B cell (primary cell): ENCODE measurements around the gene PCGF3. TPM values are rescaled to one million over a fixed set of nuclear protein-coding genes. Genes with fewer than 3 reads are reported as not detected.

Source experiments
- ATAC-seq: fragments of 200-7000 bp; cut with Tn5 transposase; one replicate; pipeline ENCODE4 v1.10.0; 2021; ENCODE audit warnings: low read depth, mild to moderate bottlenecking, moderate number of reproducible peaks, moderate library complexity
- CTCF ChIA-PET: fragments of 350-600 bp; sonication (Branson Sonifier 250); formaldehyde crosslinking; loops from one replicate; lab custom pipeline; 2021; ENCODE audit warnings: antibody characterized with exemption, inconsistent platforms; lab: Charles Lee
- POLR2A ChIA-PET: fragments of 350-600 bp; sonication (Branson Sonifier 250); formaldehyde crosslinking; loops from one replicate; lab custom pipeline; 2021; ENCODE audit warnings: antibody characterized with exemption; lab: Charles Lee
- DNase-seq: peaks from one replicate; pipeline ENCODE4 v3.0.0; 2013
- H2AFZ ChIP-seq: 2 replicates; pipeline ENCODE4 v1.6.1; 2012; ENCODE audit warnings: mild to moderate bottlenecking, low read depth, low read length; ENCODE audit not compliant: insufficient read depth, poor library complexity, severe bottlenecking
- H3K27ac ChIP-seq, 2 donors: 1 replicate in 1 of 2; 2 replicates in 1 of 2; pipeline ENCODE4 v1.5.1; 2012 to 2013; ENCODE audit warnings: low read length in 2 of 2, mild to moderate bottlenecking in 2 of 2, moderate library complexity in 1 of 2
- H3K27me3 ChIP-seq, 4 experiments: fragments of 200-600 bp in 1 of 4; sonication (generic) in 1 of 4; replicated peaks in 1 of 4; 1 replicate in 2 of 4; 2 replicates in 2 of 4; pipeline versions ENCODE4 v1.6.1 to v1.7.0; 2013 to 2016; ENCODE audit warnings: low read length in 3 of 4, mild to moderate bottlenecking in 2 of 4, mixed read lengths in 1 of 4, moderate library complexity in 1 of 4; ENCODE audit not compliant: insufficient read depth in 4 of 4, control insufficient read depth in 3 of 4; ENCODE audit errors: control extremely low read depth in 1 of 4
- H3K36me3 ChIP-seq, 2 experiments: replicated peaks in 1 of 2; 1 replicate in 1 of 2; 2 replicates in 1 of 2; pipeline versions ENCODE4 v1.6.1 to v1.7.1; 2013; ENCODE audit warnings: low read length in 1 of 2; ENCODE audit not compliant: insufficient read depth in 2 of 2, control insufficient read depth in 1 of 2; ENCODE audit errors: control extremely low read depth in 1 of 2, extremely low read depth in 1 of 2
- H3K4me1 ChIP-seq, 2 donors: fragments of 200-600 bp in 1 of 2; sonication (generic) in 1 of 2; 1 replicate in 1 of 2; 2 replicates in 1 of 2; pipeline versions ENCODE4 v1.5.1 to v1.6.1; 2013 to 2017; ENCODE audit warnings: low read length in 2 of 2; ENCODE audit not compliant: control insufficient read depth in 2 of 2, insufficient read depth in 2 of 2
- H3K4me2 ChIP-seq: replicated peaks from 2 replicates; pipeline ENCODE3; 2012; ENCODE audit warnings: mild to moderate bottlenecking, low read depth, low read length; ENCODE audit not compliant: poor library complexity, severe bottlenecking
- H3K4me3 ChIP-seq, 5 experiments: fragments of 200-600 bp in 1 of 5; sonication (generic) in 1 of 5; 1 replicate in 3 of 5; 2 replicates in 2 of 5; pipeline versions ENCODE4 v1.5.1 to v1.7.0; 2011 to 2016; ENCODE audit warnings: low read length in 4 of 5, mild to moderate bottlenecking in 4 of 5, low read depth in 2 of 5, control low read depth in 1 of 5, moderate library complexity in 1 of 5; ENCODE audit not compliant: insufficient read depth in 1 of 5; ENCODE audit errors: control extremely low read depth in 1 of 5, extremely low read depth in 1 of 5
- H3K79me2 ChIP-seq: fragments of 200-600 bp; sonication (generic); one replicate; pipeline ENCODE4 v1.6.0; 2016; ENCODE audit warnings: low read length; ENCODE audit not compliant: control insufficient read depth, insufficient read depth
- H3K9ac ChIP-seq: fragments of 200-600 bp; sonication (generic); 2 replicates; pipeline ENCODE4 v1.6.1; 2017; ENCODE audit warnings: mild to moderate bottlenecking, low read length, moderate library complexity
- H3K9me3 ChIP-seq, 3 donors: one replicate each; pipeline versions ENCODE4 v1.6.1 to v1.7.1; 2013; ENCODE audit warnings: low read length in 2 of 3; ENCODE audit not compliant: control insufficient read depth in 2 of 3, insufficient read depth in 1 of 3; ENCODE audit errors: control extremely low read depth in 1 of 3
- H4K20me1 ChIP-seq: 2 replicates; pipeline ENCODE4 v1.6.0; 2012; ENCODE audit warnings: mild to moderate bottlenecking, low read length; ENCODE audit not compliant: insufficient read depth, control insufficient read depth, poor library complexity, severe bottlenecking
- H3K27ac Mint-ChIP-seq: one replicate; pipeline ENCODE4 v1.8.0; 2021; ENCODE audit warnings: mixed read lengths
- H3K27me3 Mint-ChIP-seq: one replicate; pipeline ENCODE4 v1.8.0; 2021; ENCODE audit warnings: mixed read lengths
- H3K4me1 Mint-ChIP-seq: one replicate; pipeline ENCODE4 v1.8.0; 2021; ENCODE audit warnings: mixed read lengths
- H3K4me3 Mint-ChIP-seq: one replicate; pipeline ENCODE4 v1.8.0; 2021; ENCODE audit warnings: mixed read lengths
- H3K9me3 Mint-ChIP-seq: one replicate; pipeline ENCODE4 v1.8.0; 2022; ENCODE audit warnings: mixed read lengths; ENCODE audit not compliant: insufficient read depth
- EZH2 ChIP-seq: IDR thresholded peaks from 2 replicates; pipeline ENCODE4 v1.6.1; 2012; ENCODE audit warnings: borderline replicate concordance, low read depth, mild to moderate bottlenecking, moderate library complexity, low read length; ENCODE audit not compliant: insufficient read depth, poor library complexity, severe bottlenecking
- WGBS: methylation state at CpG from one replicate; pipeline ENCODE4 v1.1.5; 2013; ENCODE audit warnings: missing lambda C conversion rate; ENCODE audit not compliant: insufficient coverage; 5-methylcytosine and 5-hydroxymethylcytosine counted together
- intact Hi-C: fragments of 100-400 bp; cut with micrococcal nuclease; formaldehyde crosslinking; loops from one replicate; pipeline ENCODE4 v1.10.0; 2022
- polyA plus RNA-seq: library from polyadenylated mRNA; depleted of rRNA; stranded (reverse); fragments of >200 nt; gene quantifications from 2 replicates; pipeline ENCODE4 v1.2.3, GENCODE V29; 2012
- total RNA-seq, 2 donors: library from RNA; stranded (reverse); fragments of 120-200 nt in 1 of 2; gene quantifications; 1 replicate in 1 of 2; 2 replicates in 1 of 2; pipeline versions ENCODE4 v1.2.3 to v1.2.4, GENCODE V29; 2013 to 2022
- TF ChIP-seq, protein P1 (sequence below): fragments of 200-600 bp; IDR thresholded peaks from one replicate; pipeline ENCODE4 v1.8.0; 2022; ENCODE audit warnings: antibody characterized with exemption, mild to moderate bottlenecking

Gene PCGF3
- total and polyA plus RNA-seq, 2 donors (not counting 1 experiment from before 2014, with no cell fraction given) = 65.7 to 90.3 TPM

GRCh38 chr4:761739-762138, 56.1 kb downstream of the PCGF3 start:
- H3K9me3 ChIP-seq = peaks cover 0 to 5% (median 0%) of the 10 kb centered on the region in 3 donors
- no peak overlapping the region for H3K4me3 ChIP-seq
- peaks cover 22% of the 10 kb centered on the region for H3K79me2 ChIP-seq
- H3K36me3 ChIP-seq = peaks cover 0 to 47% of the 10 kb centered on the region in 2 experiments
- ATAC-seq = no peak
- peaks cover 73% of the 10 kb centered on the region for H4K20me1 ChIP-seq
- no peak overlapping the region for H3K27ac Mint-ChIP-seq
- no peak overlapping the region for H2AFZ ChIP-seq
- no peaks in the 10 kb centered on the region for H3K9me3 Mint-ChIP-seq
- no peak overlapping the region for H3K4me3 Mint-ChIP-seq
- CTCF ChIA-PET = no interaction called here
- no peak overlapping the region for H3K4me2 ChIP-seq
- 99% methylated on average over 14 of the region's 14 CpGs for WGBS
- H3K4me1 Mint-ChIP-seq = peaks cover 5% of the 10 kb centered on the region
- no peak for DNase-seq
- H3K9ac ChIP-seq = no peak overlapping the region
- intact Hi-C loops = no loop called here
- TF ChIP-seq EZH2 = no peak
- TF ChIP-seq, protein P1, sequence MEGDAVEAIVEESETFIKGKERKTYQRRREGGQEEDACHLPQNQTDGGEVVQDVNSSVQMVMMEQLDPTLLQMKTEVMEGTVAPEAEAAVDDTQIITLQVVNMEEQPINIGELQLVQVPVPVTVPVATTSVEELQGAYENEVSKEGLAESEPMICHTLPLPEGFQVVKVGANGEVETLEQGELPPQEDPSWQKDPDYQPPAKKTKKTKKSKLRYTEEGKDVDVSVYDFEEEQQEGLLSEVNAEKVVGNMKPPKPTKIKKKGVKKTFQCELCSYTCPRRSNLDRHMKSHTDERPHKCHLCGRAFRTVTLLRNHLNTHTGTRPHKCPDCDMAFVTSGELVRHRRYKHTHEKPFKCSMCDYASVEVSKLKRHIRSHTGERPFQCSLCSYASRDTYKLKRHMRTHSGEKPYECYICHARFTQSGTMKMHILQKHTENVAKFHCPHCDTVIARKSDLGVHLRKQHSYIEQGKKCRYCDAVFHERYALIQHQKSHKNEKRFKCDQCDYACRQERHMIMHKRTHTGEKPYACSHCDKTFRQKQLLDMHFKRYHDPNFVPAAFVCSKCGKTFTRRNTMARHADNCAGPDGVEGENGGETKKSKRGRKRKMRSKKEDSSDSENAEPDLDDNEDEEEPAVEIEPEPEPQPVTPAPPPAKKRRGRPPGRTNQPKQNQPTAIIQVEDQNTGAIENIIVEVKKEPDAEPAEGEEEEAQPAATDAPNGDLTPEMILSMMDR = no peak
- H3K27me3 Mint-ChIP-seq = no peaks in the 10 kb centered on the region
- POLR2A ChIA-PET = no interaction called here
- no peak overlapping the region for H3K27ac ChIP-seq
- H3K4me1 ChIP-seq = no peaks in the 10 kb centered on the region
- H3K27me3 ChIP-seq = no peaks in the 10 kb centered on the region

- no peak overlapping the region for H2AFZ ChIP-seq
- intact Hi-C loops = no loop called here
- H3K36me3 ChIP-seq = peaks cover 0 to 52% of the 10 kb centered on the region in 2 experiments
- peaks cover 26% of the 10 kb centered on the region for H3K79me2 ChIP-seq
- peaks cover 5% of the 10 kb centered on the region for H3K4me1 Mint-ChIP-seq
- ATAC-seq (no peak), DNase-seq (no peak)
- H3K4me3 Mint-ChIP-seq = no peak overlapping the region
- H3K4me3 ChIP-seq = no peak overlapping the region
- no peak overlapping the region for H3K27ac ChIP-seq
- H3K9me3 Mint-ChIP-seq = no peaks in the 10 kb centered on the region
- no peak overlapping the region for H3K27ac Mint-ChIP-seq
- POLR2A ChIA-PET = no interaction called here
- H4K20me1 ChIP-seq = peaks cover 81% of the 10 kb centered on the region
- no peaks in the 10 kb centered on the region for H3K27me3 Mint-ChIP-seq
- H3K4me1 ChIP-seq = no peaks in the 10 kb centered on the region
- H3K4me2 ChIP-seq = no peak overlapping the region
- 97% methylated on average over 22 of the region's 24 CpGs for WGBS
- TF ChIP-seq, protein P1 = no peak
- TF ChIP-seq EZH2 = no peak
- H3K9me3 ChIP-seq = peaks cover 0 to 5% (median 0%) of the 10 kb centered on the region in 3 donors
- CTCF ChIA-PET = interaction anchor here (1.4 kb wide), 1 partner anchor 225 kb away, joined by 3 read pairs; the partner anchor contains the start of gene IDUA
- H3K9ac ChIP-seq = no peak overlapping the region
- H3K27me3 ChIP-seq = no peaks in the 10 kb centered on the region
Observed at GRCh38 chr4:762211-763190, 56.9 kb downstream of the PCGF3 start.
